Adrenal gland (tissue), 5 donors: ENCODE measurements around the gene RXYLT1.

Experiments
- POLR2A ChIP-seq, 2 donors: fragments of 450-650 bp; IDR thresholded peaks; one replicate each; pipeline ENCODE4 v1.6.1; 2017; ENCODE audit warnings: antibody characterized with exemption in 2 of 2, mild to moderate bottlenecking in 2 of 2, moderate library complexity in 1 of 2
- TF ChIP-seq, protein P1 (sequence below), 6 experiments: fragments of 450-650 bp in 4 of 6; fragments of 200-600 bp in 2 of 6; sonication (generic) in 1 of 6; IDR thresholded peaks; 1 replicate in 5 of 6; 2 replicates in 1 of 6; pipeline versions ENCODE4 v1.5.1 to v1.8.0; 2016 to 2021; ENCODE audit warnings: antibody characterized with exemption in 6 of 6, mild to moderate bottlenecking in 2 of 6, moderate library complexity in 1 of 6
- donor health status: DM: no; HTN: no; CAD: no.

DNA sequence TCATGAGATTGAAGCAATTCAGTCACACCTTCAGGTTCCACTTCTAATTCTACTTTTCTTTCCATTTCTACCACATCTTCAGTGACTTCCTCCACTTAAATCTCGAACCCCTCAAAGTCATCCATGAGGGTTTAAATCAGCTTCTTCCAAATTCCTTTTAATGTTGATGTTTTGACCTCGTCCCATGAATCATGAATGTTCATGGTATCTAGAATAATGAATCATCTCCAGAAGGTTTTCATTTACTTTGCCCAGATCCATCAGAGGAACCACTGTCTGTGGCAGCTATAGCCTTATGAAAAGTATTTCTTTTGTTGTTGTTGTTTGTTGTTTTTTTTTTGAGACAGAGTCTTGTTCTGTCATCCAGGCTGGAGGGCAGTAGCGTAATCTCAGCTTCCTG lies 7.6 kb downstream of the RXYLT1 start:
- TF ChIP-seq, protein P1, sequence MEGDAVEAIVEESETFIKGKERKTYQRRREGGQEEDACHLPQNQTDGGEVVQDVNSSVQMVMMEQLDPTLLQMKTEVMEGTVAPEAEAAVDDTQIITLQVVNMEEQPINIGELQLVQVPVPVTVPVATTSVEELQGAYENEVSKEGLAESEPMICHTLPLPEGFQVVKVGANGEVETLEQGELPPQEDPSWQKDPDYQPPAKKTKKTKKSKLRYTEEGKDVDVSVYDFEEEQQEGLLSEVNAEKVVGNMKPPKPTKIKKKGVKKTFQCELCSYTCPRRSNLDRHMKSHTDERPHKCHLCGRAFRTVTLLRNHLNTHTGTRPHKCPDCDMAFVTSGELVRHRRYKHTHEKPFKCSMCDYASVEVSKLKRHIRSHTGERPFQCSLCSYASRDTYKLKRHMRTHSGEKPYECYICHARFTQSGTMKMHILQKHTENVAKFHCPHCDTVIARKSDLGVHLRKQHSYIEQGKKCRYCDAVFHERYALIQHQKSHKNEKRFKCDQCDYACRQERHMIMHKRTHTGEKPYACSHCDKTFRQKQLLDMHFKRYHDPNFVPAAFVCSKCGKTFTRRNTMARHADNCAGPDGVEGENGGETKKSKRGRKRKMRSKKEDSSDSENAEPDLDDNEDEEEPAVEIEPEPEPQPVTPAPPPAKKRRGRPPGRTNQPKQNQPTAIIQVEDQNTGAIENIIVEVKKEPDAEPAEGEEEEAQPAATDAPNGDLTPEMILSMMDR (IDR thresholded peaks at IDR 0.05), result no peak
- TF ChIP-seq POLR2A (IDR thresholded peaks at IDR 0.05), result no peak
